ENCODE results near the gene TIAM2.

- TF ChIP-seq GATA2 (IDR thresholded peaks at IDR 0.05; ENCODE audit: insufficient read depth, insufficient read length, low read depth, low read length): no peak
- TF ChIP-seq POLR2A (IDR thresholded peaks at IDR 0.05; ENCODE audit: low read depth, low read length): no peak
- no peak for TF ChIP-seq CTCF (IDR thresholded peaks at IDR 0.05; ENCODE audit: extremely low read depth in 1 of 2, insufficient read depth in 1 of 2, low read depth in 1 of 2, low read length in 2 of 2)
- TF ChIP-seq POLR2AphosphoS5 (IDR thresholded peaks at IDR 0.05; ENCODE audit: insufficient read depth, low read depth, low read length): no peak
- TF ChIP-seq MAX (IDR thresholded peaks at IDR 0.05; ENCODE audit: insufficient read depth, insufficient read length): no peak
- TF ChIP-seq EZH2 (IDR thresholded peaks at IDR 0.05; ENCODE audit: borderline replicate concordance, low read depth, low read length, severe bottlenecking): no peak
Measured at GRCh38 chr6:154993710-154994109, 1.4 kb upstream of the TIAM2 start.

Measured in endothelial cell of umbilical vein (primary cell).